ENCODE results near the gene PRR5L. TPM values are rescaled to one million over a fixed set of nuclear protein-coding genes. Genes with fewer than 3 reads are reported as not detected.

The PRR5L gene
- total and polyA plus RNA-seq, 9 of the 15 experiments (the other 6 are each of a cell fraction or from before 2014, with no cell fraction given), result 0.11 to 0.60 (median 0.36) TPM; not detected in 2

- no peak overlapping the region for H3K9ac ChIP-seq (ENCODE audit: insufficient read depth in 1 of 2, low read depth in 2 of 2, low read length in 2 of 2)
- no peaks in the 10 kb centered on the region for H3K9me1 ChIP-seq (ENCODE audit: control insufficient read depth, insufficient read depth, low read length)
- in situ Hi-C loops (cut with MboI), result no loop called here
- H3K79me2 ChIP-seq (ENCODE audit: control insufficient read depth, insufficient read depth, low read length), result peaks cover 16% of the 10 kb centered on the region
- no peaks in the 10 kb centered on the region for H3K27me3 ChIP-seq (ENCODE audit: control insufficient read depth in 2 of 2, insufficient read depth in 2 of 2, low read length in 2 of 2)
- no peak for FAIRE-seq
- peak; percentile 83 for ATAC-seq
- H3K36me3 ChIP-seq (ENCODE audit: control insufficient read depth, insufficient read depth, low read length), result peaks cover 65% of the 10 kb centered on the region
- no peak overlapping the region for H2AFZ ChIP-seq (ENCODE audit: low read depth, low read length)
- H3K9me3 ChIP-seq (replicated peaks; ENCODE audit: control insufficient read depth, insufficient read depth, low read depth, low read length), result no peaks in the 10 kb centered on the region
- no peaks in the 10 kb centered on the region; a peak in 1 of 5 replicates for H3K4me1 ChIP-seq (replicated peaks in 1 of 2; ENCODE audit: control insufficient read depth in 2 of 2, insufficient read depth in 2 of 2, low read length in 2 of 2)
- 0 out of 2 replicates have a peak, but pooled peaks cover 2% of the 10 kb centered on the region for H4K20me1 ChIP-seq (replicated peaks; ENCODE audit: control insufficient read depth, insufficient read depth, low read length)
- DNase-seq (ENCODE audit: extremely low read depth in 1 of 4, low spot score in 3 of 4), result peak in 2 of 4 experiments; percentile 38 to 63
- BruUV-seq (replicated peaks), result no TSS peak
- CTCF ChIA-PET (ENCODE audit: low intra/inter-chr PET ratio), result no interaction called here
- intact Hi-C loops (cut with micrococcal nuclease), result loop anchor here (10.0 kb wide), 2 partner anchors 124 to 244 kb away; no protein-coding TSS in a partner anchor
- POLR2A ChIA-PET, result interaction anchor here (0.7 kb wide), 1 partner anchor 8 kb away, joined by 3 read pairs; no protein-coding TSS in a partner anchor
- 30% methylated on average over 1 of the region's 1 CpG for WGBS (ENCODE audit: insufficient coverage, low coverage, missing lambda C conversion rate)
- H3K27ac ChIP-seq (ENCODE audit: extremely low read depth, low read depth, low read length), result peak overlapping the region; percentile 60; the same call in 2 of the 3 replicates
- no peak overlapping the region for H3K4me2 ChIP-seq (ENCODE audit: insufficient read depth, low read length)
- H3K4me3 ChIP-seq, result no peak overlapping the region
- no peak for TF ChIP-seq BDP1 (IDR thresholded peaks at IDR 0.05; ENCODE audit: insufficient read depth, insufficient read length)
- TF ChIP-seq FOSL1 (tag; conservative IDR thresholded peaks at IDR 0.05), result peak; percentile 67
- TF ChIP-seq JUND (IDR thresholded peaks at IDR 0.05; ENCODE audit: borderline replicate concordance, low read depth, low read length), result peak; percentile 68; the same call in 1 of the 2 replicates
- peak; percentile 73 for TF ChIP-seq JUND (tag; IDR thresholded peaks at IDR 0.05; ENCODE audit: borderline replicate concordance, low read depth, low read length)
- TF ChIP-seq NR1H2 (CRISPR knock-in tag; IDR thresholded peaks at IDR 0.05), result no peak
- TF ChIP-seq ZBTB7A (IDR thresholded peaks at IDR 0.05; ENCODE audit: borderline replicate concordance, control insufficient read depth, low read depth, low read length), result no peak
- no peak for TF ChIP-seq GABPB1 (CRISPR knock-in tag; IDR thresholded peaks at IDR 0.05)
- no peak for TF ChIP-seq SMC3 (conservative IDR thresholded peaks at IDR 0.05; ENCODE audit: insufficient read depth, low read depth, low read length)
- TF ChIP-seq ZNF778 (CRISPR knock-in tag; IDR thresholded peaks at IDR 0.05), result no peak
- TF ChIP-seq MEF2A (IDR thresholded peaks at IDR 0.05; ENCODE audit: control insufficient read depth, low read depth, low read length), result peak; percentile 45; the same call in 1 of the 2 replicates
- TF ChIP-seq JUN (IDR thresholded peaks at IDR 0.05; ENCODE audit: borderline replicate concordance, low read depth, low read length), result 0 out of 2 replicates have a peak, but pooled peaks have one; percentile 30
- TF ChIP-seq JUN (CRISPR knock-in tag; IDR thresholded peaks at IDR 0.05; ENCODE audit: borderline replicate concordance), result no peak
- no peak for TF ChIP-seq ZNF561 (CRISPR knock-in tag; conservative IDR thresholded peaks at IDR 0.05)
- TF ChIP-seq MEF2D (tag; conservative IDR thresholded peaks at IDR 0.05; ENCODE audit: low read depth), result 0 out of 2 replicates have a peak, but pooled peaks have one; percentile 24
- no peak for TF ChIP-seq ZHX1 (conservative IDR thresholded peaks at IDR 0.05; ENCODE audit: low read length)
- no peak for TF ChIP-seq ZNF143 (CRISPR knock-in tag; IDR thresholded peaks at IDR 0.05)
- no peak for TF ChIP-seq HNRNPUL1 (IDR thresholded peaks at IDR 0.05; ENCODE audit: low read length)
- peak; percentile 92 for TF ChIP-seq ATF3 (IDR thresholded peaks at IDR 0.05)
- no peak for TF ChIP-seq ATF3 (CRISPR knock-in tag; conservative IDR thresholded peaks at IDR 0.05)
- TF ChIP-seq USF2 (CRISPR knock-in tag; IDR thresholded peaks at IDR 0.05), result no peak
Measured at GRCh38 chr11:36500315-36500721, 204.2 kb downstream of the PRR5L start.

Measured in K562 (cell line).